Osteoblast (primary cell): ENCODE results near the gene SLC12A3. TPM values are rescaled to one million over a fixed set of nuclear protein-coding genes. Genes with fewer than 3 reads are reported as not detected.

Source experiments
- DNase-seq: peaks from one replicate; pipeline ENCODE4 v3.0.0; 2011; ENCODE audit warnings: low spot score, mixed read lengths; ENCODE audit not compliant: insufficient read length; ENCODE audit errors: missing footprints
- H2AFZ ChIP-seq: 2 replicates; pipeline ENCODE4 v1.6.0; 2011; ENCODE audit warnings: mild to moderate bottlenecking, low read length
- H3K27ac ChIP-seq: 2 replicates; pipeline ENCODE4 v1.5.1; 2011; ENCODE audit warnings: mild to moderate bottlenecking, low read depth, low read length, moderate library complexity
- H3K27me3 ChIP-seq: 2 replicates; pipeline ENCODE4 v1.6.0; 2012; ENCODE audit warnings: mild to moderate bottlenecking, control low read depth, inconsistent platforms, low read length, moderate library complexity; ENCODE audit not compliant: insufficient read depth
- H3K36me3 ChIP-seq: 2 replicates; pipeline ENCODE4 v1.5.1; 2011; ENCODE audit warnings: mild to moderate bottlenecking, low read length, control low read depth, moderate library complexity; ENCODE audit not compliant: insufficient read depth
- H3K4me1 ChIP-seq: 2 replicates; pipeline ENCODE4 v1.5.1; 2011; ENCODE audit warnings: mild to moderate bottlenecking, low read length, control low read depth, moderate library complexity; ENCODE audit not compliant: insufficient read depth
- H3K4me2 ChIP-seq: 2 replicates; pipeline ENCODE4 v1.6.0; 2011; ENCODE audit warnings: mild to moderate bottlenecking, low read length; ENCODE audit not compliant: insufficient read depth
- H3K4me3 ChIP-seq: fragments of 200-600 bp; sonication (generic); 3 replicates; pipeline ENCODE4 v1.5.1; 2012; ENCODE audit warnings: mild to moderate bottlenecking, low read length, inconsistent platforms; ENCODE audit not compliant: insufficient read depth
- H3K79me2 ChIP-seq: 2 replicates; pipeline ENCODE4 v1.6.0; 2012; ENCODE audit warnings: mild to moderate bottlenecking, low read length, control low read depth, inconsistent platforms; ENCODE audit not compliant: insufficient read depth
- H3K9me3 ChIP-seq: 2 replicates; pipeline ENCODE4 v1.5.1; 2011; ENCODE audit warnings: low read depth, low read length, control low read depth
- H4K20me1 ChIP-seq: 2 replicates; pipeline ENCODE4 v1.6.0; 2012; ENCODE audit warnings: mild to moderate bottlenecking, low read length, control low read depth; ENCODE audit not compliant: insufficient read depth
- total RNA-seq: library from RNA; depleted of rRNA; stranded (reverse); fragments of >200 nt; gene quantifications from 2 replicates; pipeline ENCODE4 v1.2.3, GENCODE V29; 2012
- TF ChIP-seq, protein P1 (sequence below): IDR thresholded peaks from 2 replicates; pipeline ENCODE4 v1.5.1; 2011; ENCODE audit warnings: mild to moderate bottlenecking, low read depth, low read length, moderate library complexity; ENCODE audit errors: extremely low read depth

Gene SLC12A3
- total RNA-seq, 1 donor, result not detected

DNA sequence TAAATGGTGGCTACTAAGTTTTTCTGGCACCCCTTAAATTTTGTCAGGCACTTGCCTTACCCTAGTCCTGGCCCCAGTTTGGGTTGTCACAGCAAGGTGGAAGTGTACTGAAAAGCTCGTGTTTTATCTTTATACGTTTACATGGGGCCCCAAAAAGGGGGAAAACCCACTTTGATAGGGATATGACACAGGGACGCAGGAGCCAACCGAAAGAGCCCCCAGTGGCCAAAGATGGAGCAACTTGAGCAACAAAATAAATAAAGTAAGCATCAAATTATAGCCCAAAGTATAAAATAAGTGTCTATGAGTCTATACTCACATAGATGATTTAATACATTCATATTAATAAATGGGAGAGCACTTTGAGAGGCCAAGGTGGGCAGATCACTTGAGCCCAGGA, 91.7 kb downstream of the SLC12A3 start:
- TF ChIP-seq, protein P1, sequence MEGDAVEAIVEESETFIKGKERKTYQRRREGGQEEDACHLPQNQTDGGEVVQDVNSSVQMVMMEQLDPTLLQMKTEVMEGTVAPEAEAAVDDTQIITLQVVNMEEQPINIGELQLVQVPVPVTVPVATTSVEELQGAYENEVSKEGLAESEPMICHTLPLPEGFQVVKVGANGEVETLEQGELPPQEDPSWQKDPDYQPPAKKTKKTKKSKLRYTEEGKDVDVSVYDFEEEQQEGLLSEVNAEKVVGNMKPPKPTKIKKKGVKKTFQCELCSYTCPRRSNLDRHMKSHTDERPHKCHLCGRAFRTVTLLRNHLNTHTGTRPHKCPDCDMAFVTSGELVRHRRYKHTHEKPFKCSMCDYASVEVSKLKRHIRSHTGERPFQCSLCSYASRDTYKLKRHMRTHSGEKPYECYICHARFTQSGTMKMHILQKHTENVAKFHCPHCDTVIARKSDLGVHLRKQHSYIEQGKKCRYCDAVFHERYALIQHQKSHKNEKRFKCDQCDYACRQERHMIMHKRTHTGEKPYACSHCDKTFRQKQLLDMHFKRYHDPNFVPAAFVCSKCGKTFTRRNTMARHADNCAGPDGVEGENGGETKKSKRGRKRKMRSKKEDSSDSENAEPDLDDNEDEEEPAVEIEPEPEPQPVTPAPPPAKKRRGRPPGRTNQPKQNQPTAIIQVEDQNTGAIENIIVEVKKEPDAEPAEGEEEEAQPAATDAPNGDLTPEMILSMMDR, result peak; percentile 30
- H3K27ac ChIP-seq, result peak overlapping the region; percentile 32

GRCh38 chr16:56960681-56961281, 95.8 kb downstream of the SLC12A3 start:
- Histone ChIP-seq H4K20me1 (no peaks in the 10 kb centered on the region), H3K4me3 (no peak overlapping the region), H3K27me3 (no peaks in the 10 kb centered on the region), H3K36me3 (no peaks in the 10 kb centered on the region), H3K4me1 (peaks cover 24% of the 10 kb centered on the region), H3K9me3 (no peaks in the 10 kb centered on the region), H3K79me2 (no peaks in the 10 kb centered on the region), H3K4me2 (peak overlapping the region; percentile 4), H2AFZ (no peak overlapping the region), H3K27ac (no peak overlapping the region)
- DNase-seq, result no peak
- TF ChIP-seq, protein P1, result no peak

More for the DNA sequence above, 91.7 kb downstream of the SLC12A3 start:
- Histone ChIP-seq H3K27me3 (no peaks in the 10 kb centered on the region), H3K4me1 (peaks cover 10% of the 10 kb centered on the region), H3K4me2 (no peak overlapping the region), H4K20me1 (no peaks in the 10 kb centered on the region), H3K79me2 (no peaks in the 10 kb centered on the region), H3K9me3 (no peaks in the 10 kb centered on the region), H2AFZ (no peak overlapping the region), H3K36me3 (no peaks in the 10 kb centered on the region), H3K4me3 (no peak overlapping the region)
- no peak for DNase-seq

- H3K9me3 ChIP-seq, result no peaks in the 10 kb centered on the region
- peaks cover 30% of the 10 kb centered on the region for H3K4me1 ChIP-seq
- H3K27me3 ChIP-seq, result no peaks in the 10 kb centered on the region
- no peaks in the 10 kb centered on the region for H3K79me2 ChIP-seq
- no peak overlapping the region for H3K4me3 ChIP-seq
- TF ChIP-seq, protein P1, result no peak
- H2AFZ ChIP-seq, result no peak overlapping the region
- H3K27ac ChIP-seq, result peak overlapping the region; percentile 41
- no peaks in the 10 kb centered on the region for H4K20me1 ChIP-seq
- H3K36me3 ChIP-seq, result no peaks in the 10 kb centered on the region
- peak overlapping the region; percentile 4 for H3K4me2 ChIP-seq
- DNase-seq, result no peak
Observed at GRCh38 chr16:56961386-56961785, 96.4 kb downstream of the SLC12A3 start.

DNA sequence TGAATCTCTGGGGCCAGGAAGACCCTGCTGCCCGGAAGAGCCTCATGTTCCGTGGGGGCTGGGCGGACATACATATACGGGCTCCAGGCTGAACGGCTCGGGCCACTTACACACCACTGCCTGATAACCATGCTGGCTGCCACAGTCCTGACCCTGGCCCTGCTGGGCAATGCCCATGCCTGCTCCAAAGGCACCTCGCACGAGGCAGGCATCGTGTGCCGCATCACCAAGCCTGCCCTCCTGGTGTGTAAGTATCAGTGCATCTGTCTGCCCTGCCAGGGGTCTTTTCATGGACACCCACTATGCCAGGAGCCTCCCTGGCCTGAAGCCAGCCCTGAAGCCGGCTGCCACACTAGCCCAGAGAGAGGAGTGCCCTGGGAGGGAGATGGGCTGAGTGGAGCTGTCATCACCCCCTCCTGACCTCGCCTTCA, 96.9 kb downstream of the SLC12A3 start, which contains the start of gene CETP:
Gene CETP, plus strand, starts transcription at position 100 of the 431 bp plus-strand sequence. Its CDS starts 30 bp downstream, at position 130.
- TF ChIP-seq, protein P1, result no peak
- peak within 1 kb of the TSS; percentile 41 for H3K27ac ChIP-seq
- H3K79me2 ChIP-seq, result no peaks in the 10 kb centered on the region

More for the DNA sequence above, 96.9 kb downstream of the SLC12A3 start, which contains the start of gene CETP:
- Histone ChIP-seq H3K27me3 (no peaks in the 10 kb centered on the region), H3K4me1 (peaks cover 30% of the 10 kb centered on the region), H2AFZ (no peak within 1 kb of the TSS), H3K4me2 (peak within 1 kb of the TSS; percentile 4), H4K20me1 (no peaks in the 10 kb centered on the region), H3K4me3 (no peak within 1 kb of the TSS), H3K9me3 (no peaks in the 10 kb centered on the region), H3K36me3 (no peaks in the 10 kb centered on the region)
- DNase-seq, result no peak
